ENCODE data around the gene CAPZB. TPM values are rescaled to one million over a fixed set of nuclear protein-coding genes. Genes with fewer than 3 reads are reported as not detected.

The CAPZB gene
- total and polyA plus RNA-seq, 2 of the 4 experiments (the other 2 are of a cell fraction): 216 to 304 TPM

- CTCF ChIA-PET: interaction anchor here (0.5 to 1.8 kb wide), 3 partner anchors 11 to 62 kb away, joined by 3 to 6 read pairs (median 5); no protein-coding TSS in a partner anchor
- 0 out of 2 replicates have a peak overlapping the region, but pooled peaks have one; percentile 38 for H3K23ac ChIP-seq (ENCODE audit: low read depth, low read length)
- no peak overlapping the region for H3K4me2 ChIP-seq (ENCODE audit: low read depth, low read length)
- H4K91ac ChIP-seq (ENCODE audit: insufficient read depth, low read depth, low read length): no peak overlapping the region
- H4K20me1 ChIP-seq (ENCODE audit: insufficient read depth, low read length): peaks cover 99% of the 10 kb centered on the region
- H3K36me3 ChIP-seq (ENCODE audit: control insufficient read depth, insufficient read depth, low read length): peaks cover 17% of the 10 kb centered on the region
- dilution Hi-C loops (cut with HindIII; ENCODE audit: low sequenced_read_pairs, unreplicated experiment): no loop called here
- H2BK15ac ChIP-seq (ENCODE audit: low read depth, low read length): 0 out of 3 replicates have a peak overlapping the region, but pooled peaks have one; percentile 15
- intact Hi-C loops (cut with micrococcal nuclease): no loop called here
- peaks cover 58% of the 10 kb centered on the region for H3K4me1 ChIP-seq (ENCODE audit: control insufficient read depth, insufficient read depth, low read length)
- peak overlapping the region; percentile 28; the same call in 1 of the 2 replicates for H4K5ac ChIP-seq (ENCODE audit: low read depth, low read length)
- peak overlapping the region; percentile 57 for H3K14ac ChIP-seq (replicated peaks; ENCODE audit: low read depth, low read length)
- 46% methylated on average over 4 of the region's 17 CpGs; no CpG with 5 or more reads in 1 of the 2 experiments for WGBS, 2 experiments (ENCODE audit: extremely low coverage in 2 of 2, insufficient read length in 1 of 2)
- H3K9me3 ChIP-seq (ENCODE audit: control insufficient read depth, insufficient read depth, low read length): no peaks in the 10 kb centered on the region
- H2AFZ ChIP-seq (replicated peaks; ENCODE audit: low read length, poor library complexity): no peak overlapping the region
- POLR2A ChIA-PET (ENCODE audit: unreplicated experiment): no interaction called here
- in situ Hi-C loops (cut with MboI; ENCODE audit: low sequenced_read_pairs): no loop called here
- 0 out of 4 replicates have a peak overlapping the region, but pooled peaks of 1 of the 2 experiments have one; percentile 26 for H4K8ac ChIP-seq (ENCODE audit: low read depth in 2 of 2, low read length in 2 of 2)
- no peak overlapping the region for H2AK9ac ChIP-seq (replicated peaks; ENCODE audit: low read depth, low read length, poor library complexity)
- DNase-seq: peak; percentile 48
- no peak overlapping the region for H3K4me3 ChIP-seq (ENCODE audit: insufficient read depth, low read depth, low read length)
- no peak overlapping the region for H2BK5ac ChIP-seq (ENCODE audit: low read depth, low read length, poor library complexity, severe bottlenecking)
- H3K56ac ChIP-seq (ENCODE audit: extremely low read depth, insufficient read depth, low read length): no peak overlapping the region
- H3K9ac ChIP-seq (ENCODE audit: low read depth, low read length): no peak overlapping the region
- BruUV-seq (replicated peaks): no TSS peak
- H3K79me1 ChIP-seq (ENCODE audit: low read depth in 1 of 2, low read length in 2 of 2): peaks cover 48 to 96% of the 10 kb centered on the region in 2 experiments
- H2BK120ac ChIP-seq (ENCODE audit: low read depth, low read length): no peak overlapping the region
- no peak for TF ChIP-seq RCOR1 (IDR thresholded peaks at IDR 0.05; ENCODE audit: insufficient replicate concordance, low read length)
- TF ChIP-seq CTCF (conservative IDR thresholded peaks at IDR 0.05; ENCODE audit: low read depth, low read length): no peak
- no peak for TF ChIP-seq NFE2L2 (IDR thresholded peaks at IDR 0.05; ENCODE audit: low read depth, low read length)
- TF ChIP-seq MAFK (IDR thresholded peaks at IDR 0.05; ENCODE audit: low read depth, low read length): no peak
- no peak for TF ChIP-seq MXI1 (IDR thresholded peaks at IDR 0.05; ENCODE audit: borderline replicate concordance, low read depth, low read length)
- TF ChIP-seq BHLHE40 (IDR thresholded peaks at IDR 0.05; ENCODE audit: low read depth, low read length): no peak
- TF ChIP-seq RFX5 (IDR thresholded peaks at IDR 0.05; ENCODE audit: low read depth, low read length): no peak
- no peak for TF ChIP-seq CHD1 (IDR thresholded peaks at IDR 0.05; ENCODE audit: low read depth, low read length)
- TF ChIP-seq, protein P1, sequence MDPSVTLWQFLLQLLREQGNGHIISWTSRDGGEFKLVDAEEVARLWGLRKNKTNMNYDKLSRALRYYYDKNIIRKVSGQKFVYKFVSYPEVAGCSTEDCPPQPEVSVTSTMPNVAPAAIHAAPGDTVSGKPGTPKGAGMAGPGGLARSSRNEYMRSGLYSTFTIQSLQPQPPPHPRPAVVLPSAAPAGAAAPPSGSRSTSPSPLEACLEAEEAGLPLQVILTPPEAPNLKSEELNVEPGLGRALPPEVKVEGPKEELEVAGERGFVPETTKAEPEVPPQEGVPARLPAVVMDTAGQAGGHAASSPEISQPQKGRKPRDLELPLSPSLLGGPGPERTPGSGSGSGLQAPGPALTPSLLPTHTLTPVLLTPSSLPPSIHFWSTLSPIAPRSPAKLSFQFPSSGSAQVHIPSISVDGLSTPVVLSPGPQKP (IDR thresholded peaks at IDR 0.05; ENCODE audit: borderline replicate concordance, low read depth, low read length): no peak
- TF ChIP-seq SMC3 (IDR thresholded peaks at IDR 0.05; ENCODE audit: low read depth, low read length): no peak
- no peak for TF ChIP-seq MAZ (IDR thresholded peaks at IDR 0.05; ENCODE audit: borderline replicate concordance, low read depth, low read length)
- H3K4ac ChIP-seq (ENCODE audit: low read depth, low read length): peak overlapping the region; percentile 15; the same call in 1 of the 2 replicates
- peak overlapping the region; percentile 6; the same call in 1 of the 2 replicates for H3K27ac ChIP-seq (ENCODE audit: insufficient read depth, low read length)
- H2BK20ac ChIP-seq (ENCODE audit: low read depth, low read length): 0 out of 2 replicates have a peak overlapping the region, but pooled peaks have one; percentile 9
- H3K9me1 ChIP-seq (ENCODE audit: insufficient read depth, low read length): peaks cover 76% of the 10 kb centered on the region
- no peak for ATAC-seq (ENCODE audit: low read depth)
- H3K27me3 ChIP-seq (ENCODE audit: control insufficient read depth, insufficient read depth, low read length): no peaks in the 10 kb centered on the region
- peak overlapping the region; percentile 85 for H2AK5ac ChIP-seq (ENCODE audit: low read depth, low read length)
- H3K18ac ChIP-seq (ENCODE audit: low read depth, low read length): peak overlapping the region; percentile 16; the same call in 1 of the 2 replicates
These were observed 47.4 kb downstream of the CAPZB start for GRCh38 chr1:19437891-19438294.
